Liver (tissue), 3 donors: Measurements from ENCODE around the gene BRD8.

Source experiments
- GABPA ChIP-seq, 2 donors: IDR thresholded peaks in 1 of 2; conservative IDR thresholded peaks in 1 of 2; 2 replicates each; pipeline ENCODE4 v1.6.1; 2016; ENCODE audit warnings: antibody characterized with exemption in 2 of 2, mild to moderate bottlenecking in 1 of 2, moderate library complexity in 1 of 2
- JUND ChIP-seq, 2 donors: IDR thresholded peaks; 2 replicates each; pipeline ENCODE4 v1.6.1; 2016; ENCODE audit warnings: antibody characterized with exemption in 2 of 2
- NR2F2 ChIP-seq: IDR thresholded peaks from 2 replicates; pipeline ENCODE4 v1.6.1; 2016; ENCODE audit warnings: antibody characterized with exemption
- RAD21 ChIP-seq, 2 donors: IDR thresholded peaks; 2 replicates each; pipeline ENCODE4 v1.6.1; 2016; ENCODE audit warnings: antibody characterized with exemption in 2 of 2, mild to moderate bottlenecking in 2 of 2
- SP1 ChIP-seq: IDR thresholded peaks from 2 replicates; pipeline ENCODE4 v1.6.1; 2018; ENCODE audit warnings: antibody characterized with exemption, mild to moderate bottlenecking
- TAF1 ChIP-seq: conservative IDR thresholded peaks from 2 replicates; pipeline ENCODE4 v1.6.1; 2016; ENCODE audit warnings: antibody characterized with exemption, mild to moderate bottlenecking
- TF ChIP-seq, protein P1 (sequence below): fragments of 150-350 bp; IDR thresholded peaks from 2 replicates; pipeline ENCODE4 v1.5.1; 2017; ENCODE audit warnings: improper control_type of control experiment, low read depth, low read length; ENCODE audit not compliant: missing input control
- TF ChIP-seq, protein P2 (sequence below): IDR thresholded peaks from 2 replicates; pipeline ENCODE4 v1.6.1; 2016; ENCODE audit warnings: antibody characterized with exemption, mild to moderate bottlenecking
- donor health status: healthy.
- donor health status: healthy.

DNA sequence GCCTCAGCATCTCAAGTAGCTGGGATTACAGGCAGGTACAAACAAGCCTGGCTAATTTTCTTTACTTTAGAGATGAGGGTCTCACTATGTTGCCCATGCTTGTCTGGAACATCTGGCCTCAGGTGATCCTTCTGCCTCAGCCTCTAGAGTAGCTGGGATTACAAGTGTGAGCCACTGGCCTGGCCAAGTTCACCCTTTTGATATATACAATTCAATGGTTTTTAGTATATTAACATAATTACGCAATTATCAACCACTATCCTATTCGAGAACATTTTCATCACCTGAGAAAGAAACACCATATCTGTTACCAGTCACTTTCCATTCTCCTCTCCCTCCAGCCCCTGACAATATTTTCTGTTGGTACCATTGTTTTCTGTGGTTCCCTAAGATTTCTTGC, 38.4 kb upstream of the BRD8 start:
- TF ChIP-seq GABPA (IDR thresholded peaks at IDR 0.05 in 1 of 2, conservative IDR thresholded peaks at IDR 0.05 in 1 of 2) (no peak), NR2F2 (no peak), TAF1 (no peak), RAD21 (IDR thresholded peaks at IDR 0.05) (no peak), SP1 (no peak), JUND (IDR thresholded peaks at IDR 0.05) (no peak)
- TF ChIP-seq, protein P1, sequence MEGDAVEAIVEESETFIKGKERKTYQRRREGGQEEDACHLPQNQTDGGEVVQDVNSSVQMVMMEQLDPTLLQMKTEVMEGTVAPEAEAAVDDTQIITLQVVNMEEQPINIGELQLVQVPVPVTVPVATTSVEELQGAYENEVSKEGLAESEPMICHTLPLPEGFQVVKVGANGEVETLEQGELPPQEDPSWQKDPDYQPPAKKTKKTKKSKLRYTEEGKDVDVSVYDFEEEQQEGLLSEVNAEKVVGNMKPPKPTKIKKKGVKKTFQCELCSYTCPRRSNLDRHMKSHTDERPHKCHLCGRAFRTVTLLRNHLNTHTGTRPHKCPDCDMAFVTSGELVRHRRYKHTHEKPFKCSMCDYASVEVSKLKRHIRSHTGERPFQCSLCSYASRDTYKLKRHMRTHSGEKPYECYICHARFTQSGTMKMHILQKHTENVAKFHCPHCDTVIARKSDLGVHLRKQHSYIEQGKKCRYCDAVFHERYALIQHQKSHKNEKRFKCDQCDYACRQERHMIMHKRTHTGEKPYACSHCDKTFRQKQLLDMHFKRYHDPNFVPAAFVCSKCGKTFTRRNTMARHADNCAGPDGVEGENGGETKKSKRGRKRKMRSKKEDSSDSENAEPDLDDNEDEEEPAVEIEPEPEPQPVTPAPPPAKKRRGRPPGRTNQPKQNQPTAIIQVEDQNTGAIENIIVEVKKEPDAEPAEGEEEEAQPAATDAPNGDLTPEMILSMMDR, result no peak
- TF ChIP-seq, protein P2, sequence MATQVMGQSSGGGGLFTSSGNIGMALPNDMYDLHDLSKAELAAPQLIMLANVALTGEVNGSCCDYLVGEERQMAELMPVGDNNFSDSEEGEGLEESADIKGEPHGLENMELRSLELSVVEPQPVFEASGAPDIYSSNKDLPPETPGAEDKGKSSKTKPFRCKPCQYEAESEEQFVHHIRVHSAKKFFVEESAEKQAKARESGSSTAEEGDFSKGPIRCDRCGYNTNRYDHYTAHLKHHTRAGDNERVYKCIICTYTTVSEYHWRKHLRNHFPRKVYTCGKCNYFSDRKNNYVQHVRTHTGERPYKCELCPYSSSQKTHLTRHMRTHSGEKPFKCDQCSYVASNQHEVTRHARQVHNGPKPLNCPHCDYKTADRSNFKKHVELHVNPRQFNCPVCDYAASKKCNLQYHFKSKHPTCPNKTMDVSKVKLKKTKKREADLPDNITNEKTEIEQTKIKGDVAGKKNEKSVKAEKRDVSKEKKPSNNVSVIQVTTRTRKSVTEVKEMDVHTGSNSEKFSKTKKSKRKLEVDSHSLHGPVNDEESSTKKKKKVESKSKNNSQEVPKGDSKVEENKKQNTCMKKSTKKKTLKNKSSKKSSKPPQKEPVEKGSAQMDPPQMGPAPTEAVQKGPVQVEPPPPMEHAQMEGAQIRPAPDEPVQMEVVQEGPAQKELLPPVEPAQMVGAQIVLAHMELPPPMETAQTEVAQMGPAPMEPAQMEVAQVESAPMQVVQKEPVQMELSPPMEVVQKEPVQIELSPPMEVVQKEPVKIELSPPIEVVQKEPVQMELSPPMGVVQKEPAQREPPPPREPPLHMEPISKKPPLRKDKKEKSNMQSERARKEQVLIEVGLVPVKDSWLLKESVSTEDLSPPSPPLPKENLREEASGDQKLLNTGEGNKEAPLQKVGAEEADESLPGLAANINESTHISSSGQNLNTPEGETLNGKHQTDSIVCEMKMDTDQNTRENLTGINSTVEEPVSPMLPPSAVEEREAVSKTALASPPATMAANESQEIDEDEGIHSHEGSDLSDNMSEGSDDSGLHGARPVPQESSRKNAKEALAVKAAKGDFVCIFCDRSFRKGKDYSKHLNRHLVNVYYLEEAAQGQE, result no peak
